Stimulated activated CD4-positive, alpha-beta T cell treated with anti-CD3 and anti-CD28 coated beads, Interleukin-1b, Interleukin-23, amount 100 ng/mL, for 1 hour (primary cell): ENCODE measurements around the gene AMACR.
"Not testable (repeated sequence)": the region's sequence is repeated elsewhere in the genome, so short reads cannot be mapped to it uniquely, and the experiment has no call there.

Experiments
- DNase-seq, 2 donors: peaks; one replicate each; pipeline ENCODE4 v3.0.0-alpha.2; 2020; ENCODE audit warnings: low read depth in 2 of 2

Gene AMACR

DNA sequence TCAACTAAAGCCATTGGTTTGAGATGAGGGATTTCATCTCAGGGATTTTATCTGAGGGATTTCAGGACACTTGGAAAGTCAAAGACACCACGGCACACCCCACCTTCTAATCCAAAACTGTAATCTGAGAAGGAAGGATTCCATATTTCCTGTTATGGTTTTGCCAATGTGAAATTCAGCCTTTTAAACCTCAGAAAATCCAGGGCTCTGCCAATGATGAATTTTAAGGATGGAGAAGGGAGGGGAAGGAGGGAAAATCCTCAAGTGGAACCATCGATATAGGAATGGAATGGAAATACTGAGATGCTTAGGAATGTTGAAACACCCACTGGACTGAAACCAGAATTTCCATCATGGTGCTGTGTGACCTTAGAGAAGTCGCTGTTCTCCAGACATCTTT is 29.9 kb upstream of the AMACR start:
- no peak for DNase-seq

DNA sequence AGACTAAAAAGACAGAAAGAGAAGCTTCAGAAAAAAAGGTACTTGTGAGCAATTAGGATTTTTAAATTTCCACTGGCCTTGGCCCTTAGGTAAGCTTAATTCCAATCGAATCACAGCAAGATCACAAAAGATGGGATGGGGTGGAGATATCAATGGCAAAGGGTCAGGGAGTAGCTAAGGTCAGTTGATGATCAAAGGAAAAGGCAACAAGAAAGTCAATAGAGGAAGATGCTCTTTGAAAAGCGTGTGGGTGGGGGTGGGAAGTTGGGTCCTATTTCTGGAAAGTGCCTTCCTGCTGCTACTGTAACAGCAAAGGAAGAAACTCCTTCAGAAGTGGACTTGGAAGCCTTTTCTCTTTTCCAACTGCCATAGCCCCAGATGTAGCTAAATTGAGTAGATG is 27.9 kb upstream of the AMACR start:
- no peak for DNase-seq

- DNase-seq: no peak
Measured at GRCh38 chr5:34034534-34035327, 26.9 kb upstream of the AMACR start.

DNA sequence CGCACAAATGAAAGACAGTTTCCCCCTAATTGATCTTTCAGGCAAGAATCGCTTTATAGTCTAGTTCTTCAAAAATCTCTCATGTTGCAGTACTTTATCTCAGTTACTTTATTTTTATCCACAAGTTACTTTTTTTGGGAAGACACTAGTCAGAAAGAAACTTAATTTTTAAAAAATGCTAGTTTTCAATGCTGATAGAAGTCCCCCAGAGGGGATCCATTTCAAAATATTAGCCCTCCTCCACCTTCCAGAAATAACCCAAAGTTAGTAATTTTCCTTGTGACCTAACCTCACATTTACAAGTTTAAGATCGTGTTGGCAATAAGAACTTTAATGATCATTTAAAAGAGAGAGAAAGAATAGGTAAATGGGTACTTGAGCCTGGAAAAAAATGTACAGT is 24.1 kb upstream of the AMACR start:
- DNase-seq: no peak

- no peak for DNase-seq
Measured at GRCh38 chr5:34031117-34031516, 23.3 kb upstream of the AMACR start.

GRCh38 chr5:34030585-34030984 is 22.7 kb upstream of the AMACR start:
- not testable (repeated sequence) for DNase-seq

GRCh38 chr5:34030048-34030447 is 22.2 kb upstream of the AMACR start:
- no peak for DNase-seq

DNA sequence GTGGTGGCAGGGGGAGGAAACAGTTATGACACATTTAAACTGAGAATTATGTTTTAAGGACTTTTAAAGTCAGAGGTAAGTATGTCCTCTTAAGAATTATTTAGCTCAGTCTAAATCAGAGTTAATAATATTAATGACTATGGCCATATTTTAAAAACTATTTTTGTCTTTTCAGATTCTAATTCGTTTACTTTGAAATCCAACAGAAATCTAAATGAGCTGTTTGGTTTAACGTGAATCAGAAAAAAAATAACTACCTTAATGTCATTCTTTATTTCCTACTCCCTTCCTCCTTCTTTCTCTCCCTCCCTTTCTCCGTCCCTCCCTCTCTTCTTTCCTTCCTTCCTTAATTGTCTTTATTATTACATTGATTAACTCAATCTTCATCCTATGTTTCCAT is 20.5 kb upstream of the AMACR start:
- DNase-seq: no peak

DNA sequence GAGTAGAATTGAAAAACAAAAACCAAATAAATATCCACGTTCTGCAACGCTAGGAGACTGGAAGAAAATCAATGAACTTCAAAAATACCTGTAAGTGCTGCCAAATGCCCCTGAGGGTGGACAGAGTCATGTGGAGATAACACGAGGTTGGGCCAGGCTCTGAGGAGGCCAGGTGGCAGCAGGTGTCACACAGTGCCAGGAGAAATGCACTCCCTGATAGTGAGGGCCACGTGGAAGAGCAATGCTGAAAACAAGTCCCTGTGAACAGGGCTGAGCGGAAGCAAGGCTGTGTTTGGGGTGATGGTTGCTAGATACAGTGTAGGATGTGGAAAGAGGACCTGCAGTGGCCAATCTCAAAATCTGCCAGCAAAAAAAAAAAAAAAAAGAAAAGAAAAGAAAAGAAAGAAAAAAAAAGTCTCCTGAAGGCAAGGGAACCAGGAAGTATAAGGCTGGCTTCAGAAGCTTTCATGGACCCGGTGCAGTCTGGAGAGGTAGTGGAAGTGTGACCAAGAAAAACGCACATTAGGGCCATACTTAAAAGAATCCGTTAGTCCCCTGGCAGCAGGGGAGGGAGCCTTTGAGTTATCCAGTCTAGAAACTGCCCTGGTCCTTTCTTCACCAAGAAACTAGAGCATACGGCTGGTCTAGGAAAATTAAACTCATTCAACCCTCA is 18.4 kb upstream of the AMACR start:
- DNase-seq: no peak

- no peak for DNase-seq
Measured at GRCh38 chr5:34022121-34022705, 14.4 kb upstream of the AMACR start.

- DNase-seq: no peak
Measured at GRCh38 chr5:34021334-34021733, 13.5 kb upstream of the AMACR start.

- no peak for DNase-seq
Measured at GRCh38 chr5:34020726-34021125, 12.9 kb upstream of the AMACR start.

- no peak for DNase-seq
Measured at GRCh38 chr5:34017254-34017653, 9.4 kb upstream of the AMACR start.

DNA sequence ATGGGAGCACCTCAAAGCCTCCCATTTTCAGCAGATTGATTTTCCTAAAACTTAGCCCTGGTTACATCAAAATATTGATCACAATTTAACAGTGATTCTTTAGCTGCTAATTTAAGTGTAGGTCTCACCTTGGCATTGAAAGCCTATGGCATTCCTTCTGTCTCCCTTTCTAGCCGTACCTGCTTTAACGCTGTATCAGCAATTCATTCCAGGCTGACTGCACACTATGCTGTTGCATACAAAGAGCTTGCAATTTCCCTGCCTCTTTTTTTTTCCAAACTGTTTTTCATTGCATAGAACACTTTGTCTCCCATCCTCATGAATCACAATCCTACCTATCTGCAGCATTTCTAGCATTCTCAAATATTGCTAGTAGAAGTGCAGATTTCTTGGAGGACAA is 8.9 kb upstream of the AMACR start:
- no peak for DNase-seq

- DNase-seq: no peak
Measured at GRCh38 chr5:34016222-34016621, 8.4 kb upstream of the AMACR start.

- no peak for DNase-seq
Measured at GRCh38 chr5:34015120-34015822, 7.4 kb upstream of the AMACR start.

DNA sequence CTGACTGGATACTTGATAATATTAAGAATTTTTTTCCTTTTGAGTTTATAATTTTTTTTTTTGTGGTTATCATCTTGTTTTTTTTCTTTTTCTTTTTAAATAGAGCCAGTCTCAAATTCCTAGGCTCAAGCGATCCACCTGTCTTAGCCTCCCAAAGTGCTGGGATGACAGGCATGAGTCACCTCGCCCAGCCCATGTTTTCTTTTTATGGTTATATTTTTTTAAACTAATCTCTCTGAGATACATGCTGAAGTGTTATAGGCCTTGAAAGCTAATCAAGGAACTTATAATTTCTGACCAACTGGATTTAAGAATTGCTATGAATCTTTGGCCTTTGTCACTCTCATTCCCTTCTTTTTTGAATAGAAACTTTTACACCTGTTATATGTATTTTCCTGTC is 6.8 kb upstream of the AMACR start:
- DNase-seq: no peak

GRCh38 chr5:34013547-34013946 is 5.7 kb upstream of the AMACR start:
- no peak for DNase-seq

DNA sequence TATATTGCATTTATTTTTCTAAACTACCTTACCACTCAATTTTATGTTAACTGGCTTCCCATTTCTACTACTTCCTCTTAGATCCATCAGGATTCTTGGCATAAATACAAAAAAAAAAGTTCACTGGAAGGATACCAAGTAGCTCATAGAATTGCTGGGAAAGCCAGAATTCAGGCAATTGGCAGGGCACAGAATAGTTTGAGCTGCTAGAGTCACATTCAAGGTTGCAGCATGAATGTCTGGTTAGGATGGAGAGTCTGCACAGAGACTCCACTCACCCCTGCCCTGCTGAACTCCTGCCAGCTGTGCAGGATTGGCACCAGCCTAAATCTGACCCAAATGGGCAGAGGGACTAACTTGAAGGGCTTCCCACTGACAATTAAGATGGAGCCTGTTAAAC is 4.9 kb upstream of the AMACR start:
- DNase-seq: no peak

- DNase-seq: no peak
Measured at GRCh38 chr5:34011536-34011935, 3.7 kb upstream of the AMACR start.

DNA sequence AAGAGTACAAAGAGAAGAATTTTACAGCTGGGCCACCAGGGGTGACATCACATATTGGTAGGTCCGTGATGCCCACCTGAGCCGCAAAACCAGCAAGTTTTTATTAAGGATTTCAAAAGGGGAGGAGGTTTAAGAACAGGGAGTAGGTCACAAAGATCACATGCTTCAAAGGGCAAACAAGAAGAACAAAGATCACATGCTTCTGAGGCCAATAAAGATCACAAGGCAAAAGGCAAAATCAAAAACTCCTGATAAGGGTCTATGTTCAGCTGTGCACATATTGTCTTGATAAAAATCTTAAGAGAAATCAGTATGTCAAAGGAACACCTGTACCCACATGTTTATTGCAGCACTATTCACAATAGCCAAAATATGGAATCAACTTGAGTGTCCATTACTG is 2.3 kb upstream of the AMACR start:
- DNase-seq: not testable (repeated sequence)

DNA sequence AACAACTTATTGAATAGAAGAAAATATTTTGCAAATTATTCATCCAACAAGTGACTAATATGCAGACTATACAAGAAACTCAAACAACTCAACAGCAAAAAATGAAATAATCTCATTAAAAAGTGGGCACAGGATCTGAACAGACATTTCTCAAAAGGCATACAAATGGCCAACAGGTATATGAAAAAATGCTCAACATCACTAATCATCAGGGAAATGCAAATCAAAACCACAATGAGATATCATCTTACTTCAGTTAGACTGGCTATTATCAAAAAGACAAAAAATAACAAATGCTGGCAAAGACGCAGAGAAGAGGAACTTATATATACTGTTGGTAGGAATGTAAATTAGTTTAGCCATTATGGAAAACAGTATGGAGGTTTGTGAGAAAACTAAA is 1.8 kb upstream of the AMACR start:
- DNase-seq: no peak

- no peak for DNase-seq
Measured at GRCh38 chr5:34008802-34009201, 952 bp upstream of the AMACR start.
